Retina (tissue), 1 donor: ENCODE results near the gene SNAP29.
"Not testable (repeated sequence)": the region's sequence is repeated elsewhere in the genome, so short reads cannot be mapped to it uniquely, and the experiment has no call there.

ENCODE experiments used
- DNase-seq: peaks from one replicate; pipeline ENCODE4 v3.0.0-alpha.2; 2016

SNAP29 gene

GRCh38 chr22:20867179-20868024 is 8.6 kb downstream of the SNAP29 start:
- DNase-seq: peak; percentile 70

GRCh38 chr22:20868025-20868962 is 9.5 kb downstream of the SNAP29 start:
- peak; percentile 28 for DNase-seq

- DNase-seq: no peak
Observed at GRCh38 chr22:20869234-20869633, 10.4 kb downstream of the SNAP29 start.

- DNase-seq: no peak
Observed at GRCh38 chr22:20873214-20873613, 14.4 kb downstream of the SNAP29 start.

- no peak for DNase-seq
Observed at GRCh38 chr22:20875296-20875695, 16.5 kb downstream of the SNAP29 start.

- DNase-seq: no peak
Observed at GRCh38 chr22:20877715-20878114, 18.9 kb downstream of the SNAP29 start.

- DNase-seq: no peak
Observed at GRCh38 chr22:20881231-20881630, 22.4 kb downstream of the SNAP29 start.

- DNase-seq: no peak
Observed at GRCh38 chr22:20881869-20882815, 23.3 kb downstream of the SNAP29 start.

GRCh38 chr22:20882855-20883254 is 24.0 kb downstream of the SNAP29 start:
- DNase-seq: no peak

GRCh38 chr22:20884454-20884853 is 25.6 kb downstream of the SNAP29 start:
- DNase-seq: no peak

- DNase-seq: no peak
Observed at GRCh38 chr22:20885017-20885556, 26.3 kb downstream of the SNAP29 start.

GRCh38 chr22:20885557-20886323 is 26.9 kb downstream of the SNAP29 start:
- DNase-seq: peak; percentile 78

GRCh38 chr22:20887375-20887774 is 28.6 kb downstream of the SNAP29 start:
- DNase-seq: peak; percentile 50

- no peak for DNase-seq
Observed at GRCh38 chr22:20889025-20889704, 30.4 kb downstream of the SNAP29 start.

GRCh38 chr22:20889904-20890540 is 31.2 kb downstream of the SNAP29 start:
- no peak for DNase-seq

GRCh38 chr22:20890975-20891374 is 32.2 kb downstream of the SNAP29 start:
- no peak for DNase-seq

GRCh38 chr22:20897737-20898136 is 38.9 kb downstream of the SNAP29 start:
- DNase-seq: not testable (repeated sequence)

GRCh38 chr22:20899827-20900423 is 41.1 kb downstream of the SNAP29 start:
- DNase-seq: no peak

GRCh38 chr22:20901093-20902033 is 42.6 kb downstream of the SNAP29 start:
- not testable (repeated sequence) for DNase-seq
